Spleen (tissue), 7 donors: ENCODE data around the gene SPIRE1.

Source experiments
- CTCF ChIP-seq, 11 experiments: fragments of 200-600 bp in 7 of 11; fragments of 450-650 bp in 4 of 11; sonication (generic) in 4 of 11; IDR thresholded peaks in 8 of 11; conservative IDR thresholded peaks in 3 of 11; 1 replicate in 7 of 11; 2 replicates in 4 of 11; pipeline versions ENCODE4 v1.4.0 to v1.8.0; 2016 to 2021; ENCODE audit warnings: antibody characterized with exemption in 11 of 11, inconsistent platforms in 4 of 11, mild to moderate bottlenecking in 1 of 11
- POLR2A ChIP-seq, 3 donors: fragments of 450-650 bp; IDR thresholded peaks; one replicate each; pipeline ENCODE4 v1.5.1; 2017; ENCODE audit warnings: antibody characterized with exemption in 3 of 3, mild to moderate bottlenecking in 1 of 3
- POLR2AphosphoS5 ChIP-seq, 3 donors: sonication (generic); formaldehyde crosslinking; IDR thresholded peaks; one replicate each; pipeline ENCODE4 v1.5.1; 2017; ENCODE audit warnings: antibody characterized with exemption in 3 of 3
- donor health status: DM: no; HTN: no; CAD: no; lungs with moderate emphysema.
- donor health status: DM: no; HTN: no; CAD: no.
- donor health status: DM: no; HTN: no; CAD: no.

- TF ChIP-seq CTCF (IDR thresholded peaks at IDR 0.05 in 8 of 11, conservative IDR thresholded peaks at IDR 0.05 in 3 of 11) (no peak), POLR2AphosphoS5 (IDR thresholded peaks at IDR 0.05) (no peak), POLR2A (IDR thresholded peaks at IDR 0.05) (no peak)
Observed at GRCh38 chr18:12645751-12646203, 12.1 kb downstream of the SPIRE1 start.
